ENCODE data around the gene MAMLD1. TPM values are rescaled to one million over a fixed set of nuclear protein-coding genes. Genes with fewer than 3 reads are reported as not detected.

Gene MAMLD1
- total RNA-seq, 1 donor from 2014 or later = 6.1 TPM

DNA sequence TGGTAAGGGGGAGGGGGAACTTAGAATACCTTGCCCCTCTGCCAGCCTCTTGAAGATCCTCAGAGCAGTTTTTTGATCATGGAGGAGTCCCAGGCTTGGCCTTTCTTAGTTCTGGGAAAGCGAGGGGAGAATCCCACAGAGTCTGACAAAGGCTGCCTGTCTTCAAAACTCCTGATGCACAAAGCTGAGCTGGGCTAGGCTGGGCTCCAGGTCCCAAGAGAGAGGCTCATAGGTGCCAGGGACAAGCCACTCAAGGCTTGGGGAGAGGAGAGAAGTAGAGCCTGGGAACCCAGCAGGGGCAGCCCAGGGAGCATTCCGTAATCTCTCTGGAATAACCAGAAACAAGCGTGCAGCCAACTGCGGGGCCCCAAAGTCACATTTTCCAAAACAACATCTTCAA is 168.3 kb downstream of the MAMLD1 start:
- no peak for DNase-seq (ENCODE audit: low spot score)

DNA sequence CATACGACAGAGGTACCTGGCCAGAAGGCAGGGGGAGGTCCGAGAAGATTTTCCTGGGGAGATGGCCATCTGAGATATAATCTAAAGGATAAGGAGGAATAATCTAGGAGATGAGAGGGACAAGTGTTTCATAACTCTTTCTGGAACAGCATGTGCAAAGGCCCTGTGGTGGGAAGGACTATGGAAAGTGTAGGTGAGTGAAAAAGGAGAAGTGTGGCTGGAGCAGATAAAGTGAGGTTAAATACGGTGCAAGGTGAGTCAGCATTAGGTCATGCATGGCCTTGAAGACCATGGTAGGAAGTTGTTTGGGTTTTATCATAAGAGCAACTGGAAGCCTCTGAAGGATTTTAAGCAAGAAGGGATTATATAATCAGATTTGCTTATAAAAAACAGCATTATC is 170.7 kb downstream of the MAMLD1 start:
- no peak for DNase-seq (ENCODE audit: low spot score)

DNA sequence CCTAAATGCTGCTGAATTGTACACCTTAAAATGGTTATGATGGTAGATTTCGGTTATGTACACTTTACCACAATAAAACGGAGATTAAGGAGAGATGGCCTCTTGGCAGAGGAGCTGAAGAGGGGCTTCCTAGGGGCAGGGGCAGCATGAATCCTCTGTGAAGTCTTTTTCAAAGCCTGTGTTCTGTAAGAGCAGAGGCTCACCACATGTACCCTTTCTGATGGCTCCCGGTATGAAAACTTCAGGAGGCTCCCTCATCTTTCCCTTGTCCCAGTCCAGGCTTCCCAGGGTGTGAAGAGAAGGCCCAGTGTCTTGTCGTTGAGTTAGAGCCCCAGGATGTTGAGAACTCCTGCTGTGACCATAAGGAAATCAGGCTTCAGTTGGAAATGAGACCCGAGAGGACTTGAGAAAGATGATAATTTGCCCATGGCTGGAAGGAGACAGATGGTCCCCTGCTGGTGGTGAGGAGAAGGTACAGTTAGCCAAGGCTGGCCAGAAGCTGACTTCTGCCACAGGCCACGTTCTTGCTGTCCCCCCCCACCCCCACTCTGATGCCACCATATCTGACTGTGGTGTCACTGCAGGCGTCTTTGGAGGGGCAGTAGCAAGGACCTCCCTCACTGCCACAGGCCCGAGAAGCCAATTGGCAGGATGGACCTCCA is 173.5 kb downstream of the MAMLD1 start:
- no peak for DNase-seq (ENCODE audit: low spot score)

- no peak for DNase-seq (ENCODE audit: low spot score)
Observed at GRCh38 chrX:150537851-150538250, 174.7 kb downstream of the MAMLD1 start.

DNA sequence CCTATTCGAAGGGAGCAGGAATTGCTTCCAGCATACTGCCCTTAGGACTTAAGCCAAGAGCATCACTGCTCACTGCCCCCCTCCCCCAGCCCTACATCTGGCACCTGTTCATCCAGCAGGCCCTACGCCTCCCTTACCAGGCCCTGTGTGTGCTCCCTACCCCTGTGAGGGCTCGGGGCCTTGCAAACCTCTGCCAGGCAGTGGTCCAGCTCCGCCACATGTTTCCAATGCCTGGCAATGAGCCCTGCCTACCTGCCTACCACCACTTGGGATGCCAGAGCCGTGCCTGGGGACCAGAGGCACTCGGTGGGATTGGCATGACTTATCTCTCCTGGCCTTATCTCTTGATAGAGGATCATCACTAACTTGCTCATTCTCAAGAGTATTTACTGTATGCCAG is 177.8 kb downstream of the MAMLD1 start:
- DNase-seq (ENCODE audit: low spot score) = no peak

DNA sequence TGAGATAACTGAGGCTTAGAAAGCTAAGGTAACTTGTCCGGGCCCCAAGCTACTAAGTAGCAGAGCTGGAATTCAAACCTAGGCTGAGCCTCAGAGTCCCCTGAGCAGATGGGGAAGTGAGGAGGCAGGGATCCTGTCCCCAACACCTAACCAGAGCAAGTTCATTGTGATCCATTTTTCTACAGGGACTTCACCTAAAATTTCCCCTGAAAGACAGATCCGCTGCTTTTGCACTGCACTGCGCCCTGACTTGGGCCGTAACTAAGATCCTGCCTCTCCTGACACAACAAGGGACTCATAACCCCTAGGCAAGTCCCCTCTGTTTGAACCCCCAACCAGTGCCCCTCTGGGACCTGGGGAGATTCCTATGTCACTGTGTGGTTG is 179.7 kb downstream of the MAMLD1 start:
- no peak for DNase-seq (ENCODE audit: low spot score)

DNA sequence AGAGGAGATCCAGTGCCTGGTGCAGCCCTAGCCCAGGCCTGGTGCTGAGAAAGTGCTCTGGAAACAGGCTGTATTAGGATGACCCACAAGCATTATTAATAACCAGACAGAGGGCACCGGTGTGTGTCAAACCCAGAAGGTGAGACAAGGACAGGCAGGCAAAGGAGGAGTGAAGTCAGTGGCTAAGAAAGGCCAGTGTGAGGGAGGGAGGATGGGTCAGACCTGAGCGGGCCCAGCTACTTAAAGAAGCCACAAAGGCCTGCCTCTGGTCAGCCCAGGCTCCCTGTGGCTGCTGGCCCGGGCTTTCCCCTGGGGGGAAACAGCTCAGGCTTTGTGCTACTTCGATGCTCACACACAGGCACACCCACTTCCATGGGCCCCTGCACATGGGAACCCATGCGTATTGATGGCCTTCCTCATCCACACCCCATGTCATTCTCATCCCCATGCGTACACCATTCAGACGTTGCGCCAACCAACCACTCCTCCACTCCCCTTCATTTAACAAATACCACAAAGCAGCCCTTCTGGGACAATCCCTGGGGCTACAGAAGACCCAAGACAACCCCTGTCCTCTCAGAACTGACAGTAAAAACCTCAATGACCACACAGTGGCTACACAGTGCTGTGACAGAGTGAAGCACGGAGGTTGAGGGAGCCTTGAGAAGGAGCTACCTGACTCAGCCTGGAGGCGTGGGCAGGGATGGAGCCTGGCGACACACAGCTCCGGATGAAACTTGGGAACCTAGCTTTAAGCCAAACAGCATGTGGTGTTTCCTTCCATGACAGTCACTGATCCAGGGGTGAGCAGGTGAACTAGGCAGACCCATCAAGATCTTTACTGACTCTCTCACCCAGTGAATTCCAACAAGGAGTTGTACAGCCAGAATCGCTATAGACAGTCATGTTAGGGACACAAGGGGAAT is 180.4 kb downstream of the MAMLD1 start:
- no peak for DNase-seq (ENCODE audit: low spot score)

- no peak for DNase-seq (ENCODE audit: low spot score)
Observed at GRCh38 chrX:150544222-150544787, 181.2 kb downstream of the MAMLD1 start.

GRCh38 chrX:150544835-150545770 is 182.0 kb downstream of the MAMLD1 start:
- DNase-seq (ENCODE audit: low spot score) = no peak

DNA sequence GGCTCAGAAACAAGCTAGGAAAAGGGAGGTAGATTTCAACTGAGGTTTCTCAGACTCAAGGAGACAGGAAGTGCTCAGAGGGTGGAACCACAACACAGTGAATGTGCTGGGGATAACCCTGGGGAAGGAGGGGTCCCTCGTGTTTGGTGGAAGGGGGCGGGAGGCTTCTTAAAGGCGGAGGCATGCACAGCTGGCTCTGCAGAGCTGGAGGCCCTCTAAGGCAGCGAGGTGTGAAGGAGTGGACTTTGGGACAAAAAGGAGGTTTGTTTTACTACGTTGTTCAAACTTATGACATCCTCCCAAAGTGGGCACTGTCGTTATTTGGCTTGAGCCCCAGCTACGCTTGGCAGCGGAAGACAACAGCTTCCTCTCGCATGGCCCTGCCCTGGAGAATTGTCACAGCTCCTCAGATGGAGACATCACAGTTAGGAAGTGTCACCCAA is 183.6 kb downstream of the MAMLD1 start:
- no peak for DNase-seq (ENCODE audit: low spot score)

DNA sequence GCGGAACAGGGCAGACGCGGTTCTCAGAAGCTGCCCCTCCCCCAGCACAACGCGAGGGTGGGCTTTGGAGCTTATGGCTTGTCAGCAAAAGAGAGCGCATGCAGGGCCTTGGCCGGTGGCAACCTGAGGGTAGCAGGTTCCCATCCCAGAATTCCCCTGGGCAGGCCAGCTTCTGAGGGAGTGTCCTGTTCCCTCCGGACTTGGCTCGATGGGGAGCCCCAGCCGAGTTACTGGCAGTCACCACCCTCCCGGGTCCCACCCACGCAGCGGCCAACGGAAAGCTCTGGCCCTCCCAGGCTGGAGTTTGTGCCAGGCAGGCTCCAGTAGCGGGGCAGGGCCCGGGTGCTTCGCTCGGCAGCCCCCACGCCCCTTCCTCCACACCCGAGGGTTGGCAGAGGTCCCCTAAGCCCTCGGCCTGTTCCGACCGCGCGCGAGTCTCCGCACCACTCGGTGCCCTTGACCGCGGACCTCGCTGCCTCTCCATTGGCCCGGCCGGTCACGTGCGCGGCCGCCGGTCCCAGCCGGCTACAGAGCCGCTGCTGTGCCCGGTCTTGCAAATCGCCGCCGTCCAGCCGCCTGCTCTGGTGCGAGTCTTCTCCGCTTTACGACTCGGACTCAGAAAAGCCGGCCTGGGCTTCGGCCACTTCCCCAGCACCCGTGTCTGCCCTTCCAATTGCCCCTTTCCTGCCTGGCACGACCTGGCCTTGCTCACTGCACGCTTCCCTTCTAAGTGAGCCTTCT is 184.4 kb downstream of the MAMLD1 start:
- DNase-seq (ENCODE audit: low spot score) = peak; percentile 72

- no peak for DNase-seq (ENCODE audit: low spot score)
Observed at GRCh38 chrX:150548251-150548650, 185.1 kb downstream of the MAMLD1 start.

GRCh38 chrX:150548684-150549083 is 185.6 kb downstream of the MAMLD1 start:
- no peak for DNase-seq (ENCODE audit: low spot score)

GRCh38 chrX:150551963-150552362 is 188.8 kb downstream of the MAMLD1 start:
- no peak for DNase-seq (ENCODE audit: low spot score)

- DNase-seq (ENCODE audit: low spot score) = no peak
Observed at GRCh38 chrX:150558424-150558823, 195.3 kb downstream of the MAMLD1 start.

Other genes with a start within 250 kb of the MAMLD1 start
- 18.5 TPM for gene MTM1, start 205.3 kb downstream of the MAMLD1 start, total RNA-seq

All from ureter (tissue), 1 donor.